Measurements from ENCODE around the gene BMP4.

BMP4 gene

DNA sequence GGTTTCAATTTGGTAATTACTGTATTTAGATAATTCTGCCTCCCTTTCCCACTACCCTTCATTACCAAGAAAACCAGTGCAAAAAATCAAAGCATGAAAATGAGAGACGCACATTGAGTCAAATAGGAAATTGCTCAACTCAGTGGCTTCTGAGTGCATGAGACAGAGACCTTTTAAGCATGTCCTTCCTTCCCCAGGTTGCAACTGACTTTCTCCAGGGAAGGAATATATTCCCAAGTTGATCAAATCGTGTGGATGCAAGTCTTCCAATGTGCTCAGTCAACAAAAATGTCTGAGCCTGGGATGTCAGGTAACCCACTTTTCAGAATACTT is 12.9 kb downstream of the BMP4 start:
- no peak for ATAC-seq
- no peak for DNase-seq

DNA sequence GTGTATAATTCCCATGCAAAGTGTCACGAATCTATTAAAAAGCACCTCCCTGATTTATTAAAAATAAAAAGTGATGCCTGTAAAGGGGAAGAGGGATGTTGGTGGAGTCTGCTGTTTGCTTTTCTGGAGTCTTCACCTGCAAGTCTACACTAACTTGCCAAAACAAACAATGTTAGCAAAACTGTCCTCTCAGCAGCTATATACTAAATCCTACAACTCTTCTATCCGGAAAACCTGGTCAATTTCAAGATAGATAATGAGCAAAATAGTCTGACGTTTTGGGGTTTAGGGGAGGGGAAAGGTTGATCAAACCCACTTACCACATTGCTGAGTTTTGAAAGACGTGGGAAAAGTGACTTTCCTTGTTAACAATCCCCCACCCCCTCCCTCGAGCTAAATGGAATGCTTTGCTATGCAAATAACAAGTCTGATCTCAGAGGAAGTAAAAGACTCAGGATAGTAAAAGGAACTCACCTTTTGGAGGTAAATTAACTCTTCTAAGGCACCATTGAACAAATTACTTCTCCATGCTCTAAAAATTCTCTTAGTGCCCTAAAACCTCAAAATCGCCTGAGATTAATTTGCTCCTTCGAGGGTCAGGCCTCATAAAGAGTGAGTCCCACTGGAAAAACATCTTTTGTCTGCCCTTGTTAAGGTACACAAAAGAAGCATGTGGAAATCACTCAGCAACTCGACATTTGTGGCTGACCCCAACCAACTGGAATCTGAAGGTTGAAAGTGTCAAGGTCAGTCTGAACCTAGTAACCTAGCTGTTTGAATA is 13.5 kb downstream of the BMP4 start:
- DNase-seq (no peak), ATAC-seq (no peak)

DNA sequence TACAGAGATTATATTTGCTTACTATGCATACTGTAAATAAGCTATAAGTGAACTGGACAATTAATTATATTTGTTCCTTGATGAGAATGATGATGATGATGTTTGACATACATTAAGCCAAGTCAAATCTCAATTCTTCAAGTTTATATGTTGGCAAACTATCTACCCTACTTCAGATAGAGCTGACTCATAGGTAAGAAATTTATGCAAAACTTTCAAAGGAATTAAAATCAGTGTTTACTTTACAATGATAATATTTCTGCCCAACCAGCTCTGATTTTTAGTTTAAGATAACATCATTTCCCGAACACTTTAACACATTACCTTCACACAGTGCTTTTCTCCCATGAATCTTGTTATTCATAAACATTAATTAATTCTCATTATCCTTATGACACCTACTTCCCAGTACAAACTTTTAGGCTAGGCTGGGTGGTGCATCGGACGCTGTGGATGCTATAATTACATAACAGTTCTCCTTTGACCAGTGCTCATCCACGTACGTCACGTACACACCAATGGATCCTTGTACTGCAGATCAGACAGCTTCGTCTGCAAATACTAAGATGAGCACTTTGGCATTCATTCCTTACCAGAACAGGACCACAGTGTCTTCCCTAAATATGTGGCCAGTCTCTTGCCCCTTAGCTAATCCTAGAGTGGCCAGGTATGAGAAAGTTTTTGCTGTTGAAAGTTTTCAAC is 18.3 kb downstream of the BMP4 start:
- no peak for ATAC-seq
- no peak for DNase-seq

DNA sequence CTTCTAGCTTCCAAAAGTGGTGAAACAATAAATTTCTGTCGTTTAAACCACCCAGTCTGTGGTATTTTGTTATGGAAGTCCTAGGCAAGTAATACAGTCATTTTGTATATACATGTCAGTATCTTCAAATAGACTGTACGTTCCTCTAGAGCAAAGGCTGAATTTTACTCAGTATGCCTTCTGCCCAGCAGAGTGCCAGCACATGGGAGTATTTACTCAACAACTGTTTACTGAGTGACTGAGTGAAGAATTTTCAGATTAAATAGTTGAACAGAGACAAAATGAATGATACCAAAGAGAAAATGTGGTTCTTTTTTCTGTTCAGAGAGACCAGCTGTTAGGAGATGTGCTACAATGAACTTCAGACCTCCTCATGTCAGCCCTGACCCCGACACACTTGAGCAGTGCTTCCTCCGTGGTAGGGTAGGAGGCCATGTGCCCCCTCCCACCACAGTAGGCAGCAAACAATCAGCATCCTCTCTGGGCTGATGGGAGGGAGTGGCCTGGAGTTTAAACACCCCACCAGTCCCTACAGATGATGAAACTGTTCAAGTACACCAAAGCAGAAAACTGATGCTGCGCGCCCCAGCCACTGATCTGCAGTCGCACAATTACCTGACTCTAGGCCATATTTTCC is 21.7 kb downstream of the BMP4 start:
- ATAC-seq, result no peak
- DNase-seq, result no peak

DNA sequence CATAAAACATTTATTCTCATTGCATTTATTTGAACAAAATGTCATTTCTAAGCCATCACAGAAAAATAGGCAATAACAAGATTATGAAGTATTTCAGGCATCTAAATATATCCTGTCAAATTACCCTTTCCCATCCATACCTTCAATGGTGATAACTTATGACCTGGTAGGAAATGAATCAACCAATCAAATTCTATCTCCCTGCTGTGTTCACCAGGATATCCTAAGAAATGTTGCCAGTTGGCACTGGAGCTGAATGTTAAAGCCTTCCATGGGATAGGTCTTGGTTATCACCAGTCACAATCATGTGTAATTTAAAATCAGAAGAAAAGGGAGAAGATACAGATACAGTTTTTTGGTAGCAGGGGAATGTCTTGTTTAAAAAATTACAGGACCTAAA is 23.7 kb downstream of the BMP4 start:
- DNase-seq (no peak), ATAC-seq (no peak)

DNA sequence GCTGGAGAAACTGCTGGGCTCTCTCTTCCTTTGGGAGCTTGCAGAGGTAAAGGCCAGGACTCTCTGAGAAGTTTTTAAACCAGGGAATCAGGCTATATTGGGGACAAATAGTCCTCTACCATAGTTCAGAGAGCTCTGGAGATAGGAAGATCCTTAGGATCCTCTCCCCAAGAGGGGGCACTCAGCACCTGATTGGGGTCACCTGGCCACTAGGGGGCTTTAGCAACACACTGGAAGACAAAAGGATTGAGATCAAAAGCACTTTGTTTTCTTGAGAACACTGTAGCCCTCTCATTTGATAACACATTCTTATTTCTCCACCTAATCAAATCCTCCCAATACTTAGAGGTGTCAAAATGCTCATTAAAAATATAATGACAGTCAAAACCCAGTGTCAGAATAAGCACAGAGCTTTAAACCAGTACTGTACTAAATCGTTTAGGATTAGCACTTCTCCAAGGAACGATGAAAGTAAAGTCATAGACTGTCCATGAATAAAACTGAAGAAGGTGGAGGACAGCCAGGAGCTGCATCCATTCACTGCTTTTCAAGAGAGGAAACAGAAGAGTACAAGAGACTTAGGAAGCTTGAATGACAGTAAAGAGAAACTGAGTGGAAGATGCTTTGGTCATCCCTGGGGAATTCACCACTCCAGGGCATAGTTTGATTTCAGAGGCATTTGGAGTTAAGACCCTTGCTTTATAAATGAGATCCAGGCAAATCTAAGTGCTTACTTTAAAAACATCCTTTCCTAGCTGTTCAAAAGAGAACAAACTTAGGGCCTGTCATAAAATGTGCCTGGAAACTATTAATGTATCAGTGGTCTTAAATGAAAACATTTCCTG is 26.5 kb downstream of the BMP4 start:
- peak; percentile 30 for DNase-seq
- no peak for ATAC-seq

DNA sequence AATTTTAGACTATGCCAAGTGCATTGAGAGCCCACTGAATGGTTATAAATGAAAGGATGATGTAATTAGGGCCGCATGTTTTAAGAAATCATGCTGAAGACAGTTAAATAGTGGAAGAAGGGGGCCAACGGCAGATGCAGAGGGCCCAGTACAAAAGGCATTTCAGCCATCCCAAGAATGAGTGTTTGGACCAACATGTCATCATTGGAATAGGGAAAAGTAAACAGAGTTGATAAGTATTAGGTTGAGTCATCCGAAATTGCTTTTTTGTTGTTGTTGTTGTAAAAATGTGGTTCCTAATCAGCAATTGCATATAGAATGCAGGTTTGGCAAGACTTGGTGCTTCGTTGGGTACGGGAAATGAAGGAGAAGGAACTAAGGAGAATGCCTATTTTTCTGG is 29.5 kb downstream of the BMP4 start:
- DNase-seq, result no peak
- no peak for ATAC-seq

DNA sequence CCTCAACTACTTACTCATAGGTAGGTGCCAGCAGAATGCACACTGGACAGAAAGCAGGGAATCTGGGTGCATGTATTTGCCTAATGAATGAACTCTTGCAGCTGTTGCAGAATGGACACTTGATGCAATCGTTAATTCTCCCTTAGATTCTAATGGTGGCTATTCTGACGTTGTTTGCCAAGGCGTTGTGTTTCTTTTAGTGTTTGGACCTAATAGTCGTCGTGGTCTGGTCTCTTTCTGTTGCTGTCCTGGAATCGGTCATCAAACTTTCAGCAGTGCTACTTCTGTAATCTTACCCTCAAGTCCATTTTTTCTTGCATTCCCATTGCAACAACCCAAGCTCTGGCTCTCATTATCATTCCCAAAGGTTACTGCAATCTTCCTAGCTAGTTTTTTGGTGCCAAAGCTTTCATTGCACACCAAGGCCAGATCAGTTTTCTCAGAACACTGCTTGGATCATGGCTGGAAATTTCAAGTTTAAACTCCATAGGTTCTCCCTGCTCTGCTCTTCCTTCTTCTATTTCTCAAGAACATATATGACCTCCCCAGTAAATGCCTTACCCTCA is 31.3 kb downstream of the BMP4 start:
- DNase-seq, result no peak

DNA sequence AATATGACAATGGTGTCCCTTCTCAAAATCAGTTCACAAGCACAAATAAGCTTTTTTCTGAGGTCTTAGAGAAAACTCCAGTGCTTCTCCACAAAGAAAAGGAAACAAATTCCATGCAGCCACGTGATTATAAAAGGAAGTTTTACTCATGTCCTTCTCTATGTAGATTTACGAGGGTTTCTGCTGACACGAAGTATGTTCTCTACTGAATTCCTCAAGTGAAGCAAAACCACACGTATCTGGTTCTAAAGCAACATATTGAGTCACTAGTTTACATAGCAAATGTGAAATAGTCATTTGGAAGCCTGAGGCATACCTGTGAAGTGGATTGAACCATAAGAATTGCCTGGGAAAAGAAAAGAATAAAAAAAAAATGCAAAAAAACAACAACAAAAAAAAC is 31.9 kb downstream of the BMP4 start:
- ATAC-seq (no peak), DNase-seq (no peak)

More for the DNA sequence above, 31.3 kb downstream of the BMP4 start:
- no peak for ATAC-seq

DNA sequence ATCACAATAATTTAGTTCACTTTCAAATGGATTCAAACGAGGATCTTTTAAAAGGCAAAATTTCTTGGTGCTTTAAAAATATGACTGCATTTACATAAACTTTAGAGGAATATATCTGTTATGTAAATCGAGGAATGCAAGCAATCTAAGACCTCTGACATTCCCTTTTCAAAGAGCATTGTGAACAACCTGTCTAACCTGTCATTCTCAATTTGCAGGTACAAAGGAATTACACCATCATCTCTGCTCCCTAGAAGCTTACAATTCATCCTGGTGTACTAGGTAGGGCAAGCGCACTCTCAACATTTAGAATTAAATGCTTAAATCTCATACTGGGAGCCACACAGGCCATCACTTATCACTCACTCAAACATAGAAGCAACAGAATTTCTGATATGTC is 35.6 kb downstream of the BMP4 start:
- DNase-seq (no peak), ATAC-seq (no peak)

DNA sequence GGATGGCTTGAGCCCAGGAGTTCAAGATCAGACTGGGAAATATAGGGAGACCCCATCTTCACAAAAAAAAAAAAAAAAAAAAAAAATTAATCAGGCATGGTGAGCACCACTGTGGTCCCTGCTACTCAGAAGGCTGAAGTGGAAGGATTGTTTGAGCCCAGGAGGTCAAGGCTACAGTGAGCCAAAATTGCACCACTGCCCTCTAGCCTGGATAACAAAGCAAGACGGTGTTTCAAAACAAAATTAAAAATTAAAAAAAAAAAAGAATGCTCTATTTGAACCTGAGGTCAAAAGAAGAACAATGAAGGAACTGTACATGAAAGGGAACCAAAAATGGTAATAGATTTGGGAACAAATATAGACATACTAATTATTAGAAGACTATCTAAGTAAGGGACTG is 40.4 kb downstream of the BMP4 start:
- ATAC-seq (no peak), DNase-seq (no peak)

DNA sequence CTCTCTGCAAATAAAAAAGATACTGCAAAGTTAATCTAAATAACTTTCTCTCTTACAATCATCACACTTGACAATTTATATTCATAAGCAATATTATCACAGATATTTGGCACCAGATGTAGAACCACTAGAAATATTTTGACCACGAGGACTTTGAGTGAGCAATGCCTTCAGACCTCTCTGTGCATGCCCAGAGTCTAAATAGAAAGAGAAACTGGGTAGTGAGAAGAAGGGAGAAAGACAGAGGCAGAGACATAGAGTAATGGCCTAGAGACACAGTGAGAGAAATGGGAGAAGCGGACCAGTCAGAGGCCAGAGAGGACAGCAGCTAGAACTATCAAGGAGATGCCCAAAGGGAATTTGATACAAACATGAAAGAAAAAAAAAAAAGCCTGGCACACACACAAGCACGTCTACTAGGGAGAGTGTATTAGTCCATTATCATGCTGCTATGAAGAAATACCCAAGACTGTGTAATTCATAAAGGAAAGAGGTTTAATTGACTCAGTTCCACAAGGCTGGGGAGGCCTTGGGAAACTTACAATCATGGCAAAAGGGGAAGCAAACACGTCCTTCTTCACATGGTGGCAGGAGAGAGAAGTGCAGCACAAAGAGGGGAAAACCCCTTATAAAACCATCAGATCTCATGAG is 41.1 kb downstream of the BMP4 start:
- DNase-seq (no peak), ATAC-seq (no peak)

DNA sequence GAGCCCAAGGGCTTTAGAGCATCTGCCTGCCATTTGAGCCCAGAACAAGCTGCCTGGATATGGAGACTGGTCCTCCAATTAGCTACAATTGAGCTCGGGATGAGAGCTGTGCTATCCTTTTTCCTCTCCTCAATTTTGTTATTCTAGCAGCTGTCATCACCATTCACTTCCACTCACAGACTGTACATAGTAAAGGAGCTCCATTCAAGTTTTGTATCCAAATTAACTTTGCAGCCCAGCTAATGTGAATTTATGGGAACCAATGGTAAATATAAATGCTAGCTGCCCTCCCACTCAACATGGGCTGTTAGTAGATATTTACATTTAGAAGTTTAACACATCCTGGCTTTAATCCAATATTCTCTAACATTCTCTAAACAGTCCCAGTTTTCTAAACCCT is 44.6 kb downstream of the BMP4 start:
- no peak for ATAC-seq
- DNase-seq, result no peak

DNA sequence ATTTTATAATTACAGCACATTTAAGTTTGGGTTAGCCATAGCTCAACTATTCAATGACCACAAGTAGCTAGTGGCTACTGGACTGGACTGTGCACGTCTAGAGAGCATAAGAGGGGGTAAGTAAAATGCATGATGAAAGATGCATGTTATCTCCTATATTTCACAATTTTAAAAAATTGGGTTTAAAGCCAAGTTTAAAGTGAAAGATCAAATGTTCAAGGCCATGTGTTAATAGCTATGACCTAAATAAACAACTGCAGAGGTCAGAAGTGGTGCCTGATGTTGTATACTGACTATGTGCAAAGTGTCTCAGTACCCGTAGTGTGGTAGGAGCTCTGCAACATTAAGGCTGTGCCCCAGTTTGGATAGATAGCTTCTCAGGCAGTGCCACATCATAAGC is 48.2 kb downstream of the BMP4 start:
- no peak for ATAC-seq
- DNase-seq, result no peak

DNA sequence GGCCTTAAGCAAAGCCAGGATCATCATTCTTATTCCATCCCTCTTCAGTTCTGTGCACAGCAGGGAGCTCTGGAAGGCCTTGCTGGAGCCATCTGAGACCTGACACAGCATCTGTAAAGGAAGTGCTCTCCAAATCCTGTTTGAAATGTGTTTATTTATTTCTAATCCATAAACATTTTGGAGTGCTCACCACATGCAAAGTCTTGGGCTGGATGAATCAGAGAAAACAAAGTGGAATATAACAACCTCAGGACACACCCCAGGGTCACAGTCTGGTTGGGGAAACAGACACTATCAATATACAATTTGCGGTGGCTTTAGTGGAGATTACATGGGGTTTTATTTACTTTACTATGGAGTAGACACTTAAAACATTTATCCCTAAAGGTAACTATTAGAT is 54.3 kb downstream of the BMP4 start:
- ATAC-seq (no peak), DNase-seq (no peak)

DNA sequence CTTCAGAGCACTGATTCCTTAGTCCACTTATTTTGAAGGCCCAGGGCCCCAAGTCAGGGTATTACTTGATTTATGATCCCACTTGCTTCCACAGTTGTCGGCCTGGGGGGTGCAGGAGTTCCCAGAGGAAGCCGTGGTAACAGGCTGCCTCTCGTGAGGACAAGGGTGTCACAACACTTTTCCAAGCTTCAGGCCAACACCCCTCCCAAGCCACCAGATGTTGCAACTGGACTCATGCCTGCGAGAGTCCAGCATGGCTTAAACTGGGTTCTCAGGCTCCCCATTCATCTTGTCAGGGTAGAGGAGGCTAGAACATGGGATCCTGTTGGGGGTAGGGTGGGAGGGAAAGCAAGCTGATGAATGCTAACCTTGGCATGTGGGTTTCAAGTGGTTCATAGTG is 56.1 kb downstream of the BMP4 start:
- no peak for DNase-seq
- ATAC-seq, result no peak

Data from stimulated activated naive CD8-positive, alpha-beta T cell treated with anti-CD3 and anti-CD28 coated beads, Interleukin-15, Interleukin-2, amounts not matched to agents 100 U/mL and 50 U/mL, for 24 hours (primary cell).